ENCODE results near the gene SSBP3. TPM values are rescaled to one million over a fixed set of nuclear protein-coding genes. Genes with fewer than 3 reads are reported as not detected.

Gene SSBP3
- total RNA-seq, 1 donor from 2014 or later = 70.7 TPM

GRCh38 chr1:54359393-54360162 lies 46.6 kb downstream of the SSBP3 start:
- Histone ChIP-seq H3K27ac (no peak overlapping the region), H3K4me1 (peaks cover 78% of the 10 kb centered on the region), H3K36me3 (no peaks in the 10 kb centered on the region), H3K27me3 (no peaks in the 10 kb centered on the region), H3K9me3 (no peaks in the 10 kb centered on the region), H3K4me3 (no peak overlapping the region)
- no peak for TF ChIP-seq POLR2AphosphoS5 (IDR thresholded peaks at IDR 0.05; ENCODE audit: insufficient read depth in 1 of 2, low read depth in 1 of 2)
- TF ChIP-seq POLR2A (IDR thresholded peaks at IDR 0.05) = no peak
- TF ChIP-seq CTCF (IDR thresholded peaks at IDR 0.05) = no peak
- no peak for DNase-seq (ENCODE audit: extremely low spot score in 2 of 2)
- intact Hi-C loops (cut with DNase I) = no loop called here

- TF ChIP-seq CTCF (IDR thresholded peaks at IDR 0.05) = no peak
- TF ChIP-seq POLR2AphosphoS5 (IDR thresholded peaks at IDR 0.05; ENCODE audit: insufficient read depth in 1 of 2, low read depth in 1 of 2) = no peak
- TF ChIP-seq POLR2A (IDR thresholded peaks at IDR 0.05) = no peak
- Histone ChIP-seq H3K4me3 (no peak overlapping the region), H3K4me1 (peaks cover 75% of the 10 kb centered on the region), H3K9me3 (no peaks in the 10 kb centered on the region), H3K27ac (no peak overlapping the region), H3K27me3 (no peaks in the 10 kb centered on the region), H3K36me3 (no peaks in the 10 kb centered on the region)
- intact Hi-C loops (cut with DNase I) = no loop called here
- DNase-seq (ENCODE audit: extremely low spot score in 2 of 2) = no peak
Measured at GRCh38 chr1:54358503-54359168, 47.6 kb downstream of the SSBP3 start.

GRCh38 chr1:54357967-54358366 lies 48.2 kb downstream of the SSBP3 start:
- DNase-seq (ENCODE audit: extremely low spot score in 2 of 2) = no peak
- Histone ChIP-seq H3K9me3 (no peaks in the 10 kb centered on the region), H3K36me3 (no peaks in the 10 kb centered on the region), H3K27ac (no peak overlapping the region), H3K27me3 (no peaks in the 10 kb centered on the region), H3K4me3 (no peak overlapping the region), H3K4me1 (peaks cover 78% of the 10 kb centered on the region)
- TF ChIP-seq CTCF (IDR thresholded peaks at IDR 0.05) = no peak
- TF ChIP-seq POLR2AphosphoS5 (IDR thresholded peaks at IDR 0.05; ENCODE audit: insufficient read depth in 1 of 2, low read depth in 1 of 2) = no peak
- no peak for TF ChIP-seq POLR2A (IDR thresholded peaks at IDR 0.05)
- intact Hi-C loops (cut with DNase I) = no loop called here

GRCh38 chr1:54356680-54357147 lies 49.5 kb downstream of the SSBP3 start:
- TF ChIP-seq POLR2AphosphoS5 (IDR thresholded peaks at IDR 0.05; ENCODE audit: insufficient read depth in 1 of 2, low read depth in 1 of 2) (no peak), CTCF (IDR thresholded peaks at IDR 0.05) (no peak), POLR2A (IDR thresholded peaks at IDR 0.05) (no peak)
- Histone ChIP-seq H3K4me3 (no peak overlapping the region), H3K27ac (no peak overlapping the region), H3K27me3 (no peaks in the 10 kb centered on the region), H3K36me3 (no peaks in the 10 kb centered on the region), H3K9me3 (no peaks in the 10 kb centered on the region), H3K4me1 (peaks cover 79% of the 10 kb centered on the region)
- no peak for DNase-seq (ENCODE audit: extremely low spot score in 2 of 2)
- intact Hi-C loops (cut with DNase I) = no loop called here
